Measurements from ENCODE around the gene TEDDM1. TPM values are rescaled to one million over a fixed set of nuclear protein-coding genes. Genes with fewer than 3 reads are reported as not detected.
A peak's percentile ranks its signal among the peaks of the same experiment; 100 is the strongest.

TEDDM1 gene
- total and polyA plus RNA-seq, 10 of the 15 experiments (the other 5 are each of a cell fraction or from before 2014, with no cell fraction given): 0.11 TPM; not detected in 9

- TF ChIP-seq PML (IDR thresholded peaks at IDR 0.05; ENCODE audit: low read length) (peak; percentile 99), ZNF384 (IDR thresholded peaks at IDR 0.05; ENCODE audit: borderline replicate concordance, low read depth, low read length) (no peak), MLLT1 (IDR thresholded peaks at IDR 0.05) (no peak), SMC3 (IDR thresholded peaks at IDR 0.05; ENCODE audit: borderline replicate concordance, low read length) (no peak), ZBTB33 (IDR thresholded peaks at IDR 0.05) (no peak), MTA3 (IDR thresholded peaks at IDR 0.05; ENCODE audit: borderline replicate concordance, low read length) (no peak), EZH2 (IDR thresholded peaks at IDR 0.05; ENCODE audit: borderline replicate concordance, control insufficient read depth, low read depth, low read length) (no peak), WRNIP1 (IDR thresholded peaks at IDR 0.05; ENCODE audit: borderline replicate concordance, low read depth, low read length) (no peak), BHLHE40 (IDR thresholded peaks at IDR 0.05; ENCODE audit: borderline replicate concordance in 1 of 2, low read depth in 2 of 2, low read length in 1 of 2) (no peak; a peak in 1 of 4 replicates), PBX3 (IDR thresholded peaks at IDR 0.05; ENCODE audit: insufficient replicate concordance, low read depth, low read length) (no peak), ETV6 (conservative IDR thresholded peaks at IDR 0.05 in 1 of 2, IDR thresholded peaks at IDR 0.05 in 1 of 2; ENCODE audit: borderline replicate concordance in 1 of 2, low read depth in 1 of 2) (peak in 1 of 2 experiments; percentile 28; a peak in 1 of 4 replicates), GATAD2B (conservative IDR thresholded peaks at IDR 0.05; ENCODE audit: low read depth) (peak; percentile 38; the same call in 1 of the 2 replicates), POU2F2 (IDR thresholded peaks at IDR 0.05; ENCODE audit: borderline replicate concordance, low read depth, low read length) (peak; percentile 70; the same call in 1 of the 3 replicates), POLR2AphosphoS2 (IDR thresholded peaks at IDR 0.05; ENCODE audit: low read depth, low read length) (peak; percentile 82; the same call in 1 of the 2 replicates), FOXM1 (IDR thresholded peaks at IDR 0.05; ENCODE audit: low read depth, low read length) (peak; percentile 13; the same call in 1 of the 2 replicates), HCFC1 (IDR thresholded peaks at IDR 0.05; ENCODE audit: low read length) (no peak), CBFB (IDR thresholded peaks at IDR 0.05; ENCODE audit: low read depth) (peak; percentile 81; the same call in 1 of the 2 replicates), MXI1 (IDR thresholded peaks at IDR 0.05; ENCODE audit: low read depth, low read length) (peak; percentile 44; the same call in 1 of the 2 replicates), SMARCA5 (IDR thresholded peaks at IDR 0.05) (no peak; the same call in 1 of the 2 replicates)
- TF ChIP-seq, protein P1, sequence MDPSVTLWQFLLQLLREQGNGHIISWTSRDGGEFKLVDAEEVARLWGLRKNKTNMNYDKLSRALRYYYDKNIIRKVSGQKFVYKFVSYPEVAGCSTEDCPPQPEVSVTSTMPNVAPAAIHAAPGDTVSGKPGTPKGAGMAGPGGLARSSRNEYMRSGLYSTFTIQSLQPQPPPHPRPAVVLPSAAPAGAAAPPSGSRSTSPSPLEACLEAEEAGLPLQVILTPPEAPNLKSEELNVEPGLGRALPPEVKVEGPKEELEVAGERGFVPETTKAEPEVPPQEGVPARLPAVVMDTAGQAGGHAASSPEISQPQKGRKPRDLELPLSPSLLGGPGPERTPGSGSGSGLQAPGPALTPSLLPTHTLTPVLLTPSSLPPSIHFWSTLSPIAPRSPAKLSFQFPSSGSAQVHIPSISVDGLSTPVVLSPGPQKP (IDR thresholded peaks at IDR 0.05; ENCODE audit: low read depth, low read length): no peak
- TF ChIP-seq, protein P2, sequence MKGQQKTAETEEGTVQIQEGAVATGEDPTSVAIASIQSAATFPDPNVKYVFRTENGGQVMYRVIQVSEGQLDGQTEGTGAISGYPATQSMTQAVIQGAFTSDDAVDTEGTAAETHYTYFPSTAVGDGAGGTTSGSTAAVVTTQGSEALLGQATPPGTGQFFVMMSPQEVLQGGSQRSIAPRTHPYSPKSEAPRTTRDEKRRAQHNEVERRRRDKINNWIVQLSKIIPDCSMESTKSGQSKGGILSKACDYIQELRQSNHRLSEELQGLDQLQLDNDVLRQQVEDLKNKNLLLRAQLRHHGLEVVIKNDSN (IDR thresholded peaks at IDR 0.05; ENCODE audit: borderline replicate concordance, extremely low read length, insufficient read depth, low read depth, low read length): no peak
These were observed 9.0 kb downstream of the TEDDM1 start, which contains the start of gene GLUL (continued) for GRCh38 chr1:182391362-182392049.
